HUES64 (cell line): ENCODE data around the gene MYO1G.

Source experiments
- H3K27ac ChIP-seq: 2 replicates; pipeline ENCODE4 v1.7.0; 2013; ENCODE audit warnings: low read depth, low read length, inconsistent platforms
- H3K27me3 ChIP-seq: 2 replicates; pipeline ENCODE4 v1.6.1; 2013; ENCODE audit warnings: mild to moderate bottlenecking, low read length; ENCODE audit not compliant: insufficient read depth
- H3K36me3 ChIP-seq: 2 replicates; pipeline ENCODE4 v1.6.1; 2013; ENCODE audit warnings: mild to moderate bottlenecking, low read length; ENCODE audit not compliant: insufficient read depth
- H3K4me1 ChIP-seq: 2 replicates; pipeline ENCODE4 v1.6.1; 2013; ENCODE audit warnings: mild to moderate bottlenecking, low read length, moderate library complexity; ENCODE audit not compliant: insufficient read depth
- H3K4me3 ChIP-seq: 2 replicates; pipeline ENCODE4 v1.5.1; 2013; ENCODE audit warnings: mild to moderate bottlenecking, low read length, moderate library complexity
- H3K9ac ChIP-seq: 2 replicates; pipeline ENCODE4 v1.6.1; 2013; ENCODE audit warnings: mild to moderate bottlenecking, low read depth, low read length
- H3K9me3 ChIP-seq: 2 replicates; pipeline ENCODE4 v1.6.1; 2013; ENCODE audit warnings: low read depth, low read length; ENCODE audit not compliant: insufficient read depth
- WGBS: fragments of 150-250, 120-280 bp; methylation state at CpG from one replicate; pipeline ENCODE4 v1.1.7; 2013; ENCODE audit warnings: missing lambda C conversion rate; 5-methylcytosine and 5-hydroxymethylcytosine counted together

MYO1G gene

DNA sequence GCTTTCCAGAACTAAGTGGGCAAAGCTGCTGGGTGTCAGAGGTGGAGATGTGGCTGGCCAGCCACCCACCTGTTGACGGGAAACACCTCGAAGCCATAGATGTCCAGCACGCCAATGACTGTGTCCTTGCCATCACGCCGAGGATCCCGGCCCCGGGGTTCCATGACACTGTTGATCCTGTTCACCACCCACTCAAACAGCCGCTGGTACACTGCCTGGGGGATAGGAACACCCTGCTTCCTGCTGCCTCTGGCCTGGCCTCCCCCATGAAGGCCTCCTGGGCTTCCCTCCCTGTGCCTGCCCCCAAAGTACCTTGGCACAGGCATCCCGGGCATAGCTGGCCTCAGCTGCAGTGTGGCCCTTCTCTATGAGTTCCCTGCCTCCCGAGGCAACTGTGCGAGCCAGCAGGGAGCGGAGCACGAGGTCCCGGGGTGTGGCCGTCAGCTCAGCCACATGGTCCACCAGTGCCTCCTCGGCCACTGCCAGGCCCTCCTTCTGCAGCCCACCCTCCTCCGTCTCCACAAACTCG, 8.2 kb downstream of the MYO1G start:
- H3K27me3 ChIP-seq = no peaks in the 10 kb centered on the region
- no peaks in the 10 kb centered on the region for H3K36me3 ChIP-seq
- 92% methylated on average over 18 of the region's 18 CpGs for WGBS
- no peak overlapping the region for H3K9ac ChIP-seq
- H3K4me1 ChIP-seq = no peaks in the 10 kb centered on the region
- no peaks in the 10 kb centered on the region for H3K9me3 ChIP-seq
- no peak overlapping the region for H3K27ac ChIP-seq
- H3K4me3 ChIP-seq = no peak overlapping the region

DNA sequence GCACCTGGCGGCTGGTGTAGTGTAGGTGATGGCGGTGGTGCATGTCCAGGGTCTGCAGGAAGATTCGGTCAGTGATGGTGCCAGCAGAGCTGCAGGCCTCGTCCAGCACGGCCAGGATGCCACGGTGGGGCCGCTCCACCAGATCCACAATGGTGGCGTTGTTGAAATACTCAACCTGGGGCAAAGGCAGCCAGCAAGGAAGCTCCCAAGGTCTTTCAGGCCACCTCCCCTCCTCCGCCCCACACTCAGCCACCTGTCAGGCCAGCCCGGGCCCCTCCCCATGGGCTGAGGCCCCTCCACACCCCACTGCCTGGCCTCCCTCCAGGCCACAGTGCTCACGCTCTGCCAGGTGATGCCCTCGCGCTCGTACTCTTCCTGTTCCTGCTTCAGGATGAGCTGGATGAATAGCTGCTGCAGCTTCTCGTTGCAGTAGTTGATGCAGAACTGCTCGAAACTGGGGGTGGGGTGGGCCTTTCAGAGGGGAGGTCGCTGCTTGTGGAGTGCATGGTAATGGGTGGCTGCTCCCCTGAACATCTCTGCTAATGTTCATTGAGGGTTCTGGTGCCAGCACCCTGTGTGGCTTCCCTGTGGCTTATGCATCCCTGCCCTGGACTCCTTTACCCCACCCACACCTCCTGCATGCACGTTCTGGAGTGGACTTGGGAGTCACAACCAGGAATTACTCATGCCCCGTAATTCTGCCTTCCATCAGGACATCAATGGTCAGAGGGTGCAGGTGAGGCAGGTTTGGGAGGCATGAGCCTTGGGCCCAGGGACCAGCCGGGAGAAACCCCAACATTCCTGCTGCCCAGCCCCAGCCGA, 8.9 kb downstream of the MYO1G start:
- Histone ChIP-seq H3K9ac (no peak overlapping the region), H3K9me3 (no peaks in the 10 kb centered on the region), H3K4me3 (no peak overlapping the region), H3K27ac (no peak overlapping the region), H3K36me3 (no peaks in the 10 kb centered on the region), H3K27me3 (no peaks in the 10 kb centered on the region), H3K4me1 (no peaks in the 10 kb centered on the region)
- 88% methylated on average over 21 of the region's 21 CpGs for WGBS

DNA sequence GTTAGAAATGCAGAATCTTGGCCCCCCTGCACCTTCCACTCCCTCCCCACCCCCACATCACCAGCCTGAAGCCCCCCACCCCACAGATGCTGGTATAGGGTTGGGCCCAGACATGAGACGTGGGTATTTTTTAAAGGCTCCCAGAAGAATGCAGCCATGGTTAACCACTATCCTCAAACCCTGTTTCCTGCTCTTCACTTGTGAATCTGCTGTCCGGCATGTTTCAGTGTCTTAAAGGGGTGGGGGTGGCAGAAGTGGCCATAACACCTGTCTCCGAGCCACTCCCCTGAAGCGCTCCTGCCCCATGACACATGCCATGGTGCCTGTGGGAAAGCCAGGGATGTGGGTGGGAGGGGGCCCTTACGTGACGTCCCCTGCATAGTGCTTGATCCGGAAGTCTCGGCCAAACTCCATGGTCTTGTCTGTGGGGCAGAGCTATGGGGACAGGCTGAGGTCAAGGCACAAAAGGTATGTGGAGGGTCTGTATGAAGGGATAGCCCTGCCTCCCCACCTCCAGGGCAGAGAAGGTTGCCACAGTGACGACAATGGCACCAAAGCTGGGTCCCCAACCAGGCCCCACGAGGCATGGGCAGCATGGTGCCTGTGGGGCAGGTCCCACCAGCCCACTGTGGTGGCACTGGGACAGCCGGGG, 9.6 kb downstream of the MYO1G start:
- no peak overlapping the region for H3K4me3 ChIP-seq
- no peaks in the 10 kb centered on the region for H3K27me3 ChIP-seq
- H3K9ac ChIP-seq = no peak overlapping the region
- H3K36me3 ChIP-seq = no peaks in the 10 kb centered on the region
- H3K4me1 ChIP-seq = no peaks in the 10 kb centered on the region
- 94% methylated on average over 11 of the region's 11 CpGs for WGBS
- H3K27ac ChIP-seq = no peak overlapping the region
- no peaks in the 10 kb centered on the region for H3K9me3 ChIP-seq

DNA sequence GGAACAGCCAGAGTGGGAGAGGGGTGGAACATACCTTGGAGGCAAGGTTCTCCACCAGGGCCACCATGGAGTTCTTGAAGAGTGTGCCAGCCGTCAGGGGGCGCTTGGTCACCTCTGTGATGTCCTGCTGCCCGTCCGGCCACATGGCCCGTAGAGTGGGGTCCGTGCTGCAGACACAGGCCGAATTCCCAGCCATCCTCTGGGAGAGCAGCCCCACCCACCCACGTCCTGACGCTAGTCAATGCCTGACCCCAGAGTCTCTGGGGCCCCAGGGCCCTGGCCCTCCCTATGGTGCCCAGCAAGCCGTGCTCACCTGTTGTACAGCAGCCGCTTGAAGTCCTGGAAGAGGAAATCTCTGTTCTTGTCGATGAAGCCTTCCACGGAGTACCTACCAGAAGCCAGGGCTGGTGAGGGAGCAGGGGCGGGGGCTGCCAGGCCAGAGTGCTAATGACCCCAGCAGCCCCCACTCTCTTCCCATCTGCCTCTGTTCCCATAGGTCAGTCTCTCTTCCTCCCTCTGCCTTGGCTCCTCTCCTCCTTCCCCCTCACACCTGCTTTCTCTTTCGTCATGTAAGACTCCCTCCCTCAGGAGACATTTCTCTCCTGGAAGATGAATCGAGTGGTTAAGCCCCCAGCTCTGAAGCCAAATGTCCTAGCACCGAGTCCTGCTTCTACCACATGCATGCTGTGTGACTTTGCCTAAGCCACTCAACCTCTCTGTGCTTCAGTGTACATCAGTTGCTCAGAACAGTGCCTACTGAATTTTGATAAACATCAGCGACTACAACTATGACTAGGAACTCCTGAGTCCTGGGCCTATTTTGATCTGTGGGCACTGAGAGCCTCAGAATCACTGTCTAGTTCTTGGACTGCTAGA, 11.0 kb downstream of the MYO1G start:
- H3K27ac ChIP-seq = no peak overlapping the region
- WGBS = 81% methylated on average over 18 of the region's 18 CpGs
- H3K4me3 ChIP-seq = no peak overlapping the region
- no peaks in the 10 kb centered on the region for H3K4me1 ChIP-seq
- H3K9ac ChIP-seq = no peak overlapping the region
- peaks cover 13% of the 10 kb centered on the region for H3K27me3 ChIP-seq
- no peaks in the 10 kb centered on the region for H3K36me3 ChIP-seq
- no peaks in the 10 kb centered on the region for H3K9me3 ChIP-seq

DNA sequence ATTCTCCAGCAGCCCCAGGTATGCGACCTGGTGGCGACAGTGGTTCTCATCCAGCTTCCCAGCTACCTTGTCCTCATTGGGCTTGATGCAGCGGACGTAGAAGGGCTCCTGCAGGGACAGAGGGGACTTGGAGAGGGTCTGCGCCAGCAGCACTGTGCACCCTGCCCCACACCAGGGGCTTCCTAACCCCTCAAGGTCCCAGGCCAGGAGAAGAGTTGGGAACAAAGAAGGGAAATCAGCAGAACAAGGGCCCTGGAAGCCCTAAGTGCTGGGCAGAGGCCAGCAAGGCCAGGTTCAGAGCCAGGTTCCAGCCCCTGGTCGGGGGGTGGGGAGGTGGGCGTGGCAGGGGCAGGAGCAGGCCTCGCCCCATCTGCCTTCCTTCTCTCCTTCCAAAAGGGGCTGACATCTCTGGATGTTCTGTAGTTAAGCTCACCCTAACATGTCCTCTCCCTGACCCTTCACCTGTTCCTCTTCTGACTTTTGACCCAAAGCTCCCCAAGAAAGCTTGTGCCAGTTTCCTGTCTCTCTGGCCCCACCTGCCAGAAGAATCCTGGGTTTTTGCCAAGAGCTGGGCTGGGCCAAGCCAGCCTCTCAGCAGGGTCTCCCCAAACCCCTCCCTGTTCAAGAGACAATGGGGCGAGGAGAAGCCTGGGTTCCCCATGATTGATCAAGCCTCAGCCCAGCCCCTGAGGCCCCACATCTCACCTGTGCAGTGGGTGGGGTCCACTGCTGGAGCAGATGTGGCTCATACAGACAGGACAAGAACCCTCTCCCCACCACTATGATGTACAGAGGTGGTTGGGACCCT, 11.9 kb downstream of the MYO1G start:
- no peaks in the 10 kb centered on the region for H3K4me1 ChIP-seq
- no peak overlapping the region for H3K9ac ChIP-seq
- no peaks in the 10 kb centered on the region for H3K36me3 ChIP-seq
- H3K9me3 ChIP-seq = no peaks in the 10 kb centered on the region
- WGBS = 85% methylated on average over 9 of the region's 9 CpGs
- H3K27me3 ChIP-seq = peaks cover 21% of the 10 kb centered on the region
- no peak overlapping the region for H3K27ac ChIP-seq
- H3K4me3 ChIP-seq = no peak overlapping the region

GRCh38 chr7:44965937-44966730, 12.7 kb downstream of the MYO1G start:
- no peaks in the 10 kb centered on the region for H3K4me1 ChIP-seq
- H3K27me3 ChIP-seq = peaks cover 27% of the 10 kb centered on the region
- H3K36me3 ChIP-seq = no peaks in the 10 kb centered on the region
- 93% methylated on average over 18 of the region's 18 CpGs for WGBS
- H3K4me3 ChIP-seq = no peak overlapping the region
- no peak overlapping the region for H3K27ac ChIP-seq
- H3K9ac ChIP-seq = no peak overlapping the region
- no peaks in the 10 kb centered on the region for H3K9me3 ChIP-seq

DNA sequence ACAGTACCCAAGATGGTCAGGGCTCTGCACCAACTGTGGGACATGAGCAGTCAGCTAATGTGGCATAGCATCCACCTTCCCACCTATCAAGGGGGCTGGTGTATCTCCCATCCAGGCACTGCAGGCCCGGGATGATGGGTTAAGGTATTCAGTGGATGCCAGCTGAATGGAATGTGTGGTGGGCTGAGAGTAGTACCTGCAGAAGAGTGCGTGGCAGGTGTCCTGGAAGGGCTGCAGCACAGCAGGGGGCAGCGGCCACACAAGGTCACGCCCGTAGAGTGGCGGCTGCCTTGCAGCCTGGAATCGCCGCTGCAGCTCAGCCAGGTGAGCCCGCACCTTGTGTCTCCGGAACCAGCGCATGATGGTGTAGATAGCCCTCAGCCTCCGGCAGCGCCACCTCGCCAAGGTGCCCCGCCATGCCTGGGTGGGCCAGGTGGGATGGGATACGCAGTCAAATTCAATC, 13.3 kb downstream of the MYO1G start:
- Histone ChIP-seq H3K36me3 (no peaks in the 10 kb centered on the region), H3K4me3 (no peak overlapping the region), H3K9me3 (no peaks in the 10 kb centered on the region), H3K27ac (no peak overlapping the region), H3K9ac (no peak overlapping the region), H3K4me1 (no peaks in the 10 kb centered on the region), H3K27me3 (peaks cover 27% of the 10 kb centered on the region)
- WGBS = 91% methylated on average over 16 of the region's 16 CpGs

- Histone ChIP-seq H3K27me3 (peaks cover 30% of the 10 kb centered on the region), H3K4me1 (no peaks in the 10 kb centered on the region), H3K27ac (no peak overlapping the region), H3K4me3 (no peak overlapping the region), H3K36me3 (no peaks in the 10 kb centered on the region), H3K9ac (no peak overlapping the region), H3K9me3 (no peaks in the 10 kb centered on the region)
- 90% methylated on average over 13 of the region's 13 CpGs for WGBS
Measured at GRCh38 chr7:44964831-44965440, 13.9 kb downstream of the MYO1G start.

DNA sequence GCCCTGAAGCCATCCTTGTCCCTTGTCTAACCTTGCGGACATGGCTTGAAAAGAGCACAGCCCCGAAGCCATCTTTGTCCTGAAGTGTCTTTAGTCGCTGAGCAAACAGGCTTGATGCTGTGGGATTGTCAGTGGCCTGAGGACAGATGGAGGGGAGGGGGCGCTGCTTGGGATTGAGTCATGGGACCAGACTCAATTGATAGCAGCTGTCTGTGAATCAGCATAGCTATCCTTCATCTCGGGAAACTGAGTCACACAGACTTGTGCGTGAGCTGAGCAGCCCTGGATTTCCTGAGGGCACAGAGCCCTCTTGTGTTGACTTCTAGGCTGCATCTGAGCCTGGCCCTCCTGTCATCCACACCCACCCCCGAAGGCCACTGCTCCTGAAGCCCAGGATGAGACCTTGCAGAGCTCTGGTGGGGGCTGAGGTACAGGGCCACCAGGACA, 14.4 kb downstream of the MYO1G start:
- no peaks in the 10 kb centered on the region for H3K4me1 ChIP-seq
- WGBS = 67% methylated on average over 7 of the region's 7 CpGs
- H3K9ac ChIP-seq = no peak overlapping the region
- H3K9me3 ChIP-seq = no peaks in the 10 kb centered on the region
- no peak overlapping the region for H3K27ac ChIP-seq
- no peak overlapping the region for H3K4me3 ChIP-seq
- peaks cover 33% of the 10 kb centered on the region for H3K27me3 ChIP-seq
- H3K36me3 ChIP-seq = no peaks in the 10 kb centered on the region
